HS-5 (cell line): ENCODE results near the gene CHAMP1.
"Not testable (repeated sequence)": the region's sequence is repeated elsewhere in the genome, so short reads cannot be mapped to it uniquely, and the experiment has no call there.

Experiments used
- DNase-seq: peaks from one replicate; pipeline ENCODE4 v3.0.0-alpha.2; 2012; ENCODE audit warnings: low read depth

The CHAMP1 gene

GRCh38 chr13:114333881-114334280 is 19.6 kb downstream of the CHAMP1 start:
- not testable (repeated sequence) for DNase-seq

- no peak for DNase-seq
These were observed 20.2 kb downstream of the CHAMP1 start for GRCh38 chr13:114334305-114335053.

GRCh38 chr13:114336457-114336856 is 22.2 kb downstream of the CHAMP1 start:
- DNase-seq: not testable (repeated sequence)

GRCh38 chr13:114338959-114339358 is 24.7 kb downstream of the CHAMP1 start:
- no peak for DNase-seq

GRCh38 chr13:114339857-114340534 is 25.7 kb downstream of the CHAMP1 start:
- no peak for DNase-seq

- no peak for DNase-seq
These were observed 26.9 kb downstream of the CHAMP1 start for GRCh38 chr13:114341003-114341777.

GRCh38 chr13:114347256-114347655 is 33.0 kb downstream of the CHAMP1 start:
- DNase-seq: not testable (repeated sequence)

GRCh38 chr13:114352763-114353162 is 38.5 kb downstream of the CHAMP1 start:
- DNase-seq: not testable (repeated sequence)

- not testable (repeated sequence) for DNase-seq
These were observed 39.1 kb downstream of the CHAMP1 start for GRCh38 chr13:114353382-114353781.
